DND-41 (cell line): ENCODE measurements around the gene CYTL1.

ENCODE experiments used
- ATAC-seq: fragments of 200-7000 bp; cut with Tn5 transposase; 3 replicates; pipeline ENCODE4 v1.9.1; 2021; ENCODE audit warnings: low read depth; ENCODE audit not compliant: insufficient read depth
- DNase-seq: peaks from one replicate; pipeline ENCODE4 v3.0.0-alpha.2; 2020
- H2AFZ ChIP-seq: 2 replicates; pipeline ENCODE4 v1.6.0; 2012; ENCODE audit warnings: low read depth, low read length
- H3K27ac ChIP-seq: 2 replicates; pipeline ENCODE4 v1.5.1; 2012; ENCODE audit warnings: low read length, inconsistent platforms
- H3K27me3 ChIP-seq: fragments of 200-600 bp; sonication (generic); 2 replicates; pipeline ENCODE4 v1.6.0; 2012; ENCODE audit warnings: low read length, mild to moderate bottlenecking, inconsistent platforms; ENCODE audit not compliant: insufficient read depth, poor library complexity
- H3K36me3 ChIP-seq: 2 replicates; pipeline ENCODE4 v1.5.1; 2012; ENCODE audit warnings: low read length, inconsistent platforms; ENCODE audit not compliant: insufficient read depth
- H3K4me1 ChIP-seq: 2 replicates; pipeline ENCODE4 v1.5.1; 2012; ENCODE audit warnings: mild to moderate bottlenecking, low read length; ENCODE audit not compliant: insufficient read depth
- H3K4me2 ChIP-seq: 2 replicates; pipeline ENCODE4 v1.6.0; 2012; ENCODE audit warnings: mild to moderate bottlenecking, moderate library complexity, low read length, inconsistent platforms; ENCODE audit not compliant: insufficient read depth
- H3K4me3 ChIP-seq, 2 experiments: fragments of 200-600 bp in 1 of 2; shearing (Covaris generic) in 1 of 2; 2 replicates each; pipeline ENCODE4 v1.5.1; 2012 to 2016; ENCODE audit warnings: inconsistent platforms in 2 of 2, low read length in 2 of 2, mild to moderate bottlenecking in 2 of 2, low read depth in 1 of 2, moderate library complexity in 1 of 2
- H3K79me2 ChIP-seq: 2 replicates; pipeline ENCODE4 v1.6.0; 2012; ENCODE audit warnings: low read length, inconsistent platforms; ENCODE audit not compliant: insufficient read depth
- H3K9ac ChIP-seq: 2 replicates; pipeline ENCODE4 v1.6.0; 2012; ENCODE audit warnings: low read depth, mild to moderate bottlenecking, inconsistent platforms, low read length, moderate library complexity
- H3K9me3 ChIP-seq: 2 replicates; pipeline ENCODE4 v1.5.1; 2012; ENCODE audit warnings: low read length, moderate library complexity, mild to moderate bottlenecking, inconsistent platforms; ENCODE audit not compliant: insufficient read depth, severe bottlenecking
- H4K20me1 ChIP-seq: 2 replicates; pipeline ENCODE4 v1.6.0; 2012; ENCODE audit warnings: low read length; ENCODE audit not compliant: insufficient read depth
- EZH2 ChIP-seq: IDR thresholded peaks from 3 replicates; pipeline ENCODE4 v1.6.1; 2012; ENCODE audit warnings: borderline replicate concordance, low read depth, mild to moderate bottlenecking, moderate library complexity, low read length, inconsistent platforms; ENCODE audit not compliant: severe bottlenecking
- TF ChIP-seq, protein P1 (sequence below): IDR thresholded peaks from 2 replicates; pipeline ENCODE4 v1.5.1; 2012; ENCODE audit warnings: borderline replicate concordance, low read length, moderate library complexity, mild to moderate bottlenecking; ENCODE audit not compliant: poor library complexity, severe bottlenecking; ENCODE audit errors: extremely low read depth

Gene CYTL1

DNA sequence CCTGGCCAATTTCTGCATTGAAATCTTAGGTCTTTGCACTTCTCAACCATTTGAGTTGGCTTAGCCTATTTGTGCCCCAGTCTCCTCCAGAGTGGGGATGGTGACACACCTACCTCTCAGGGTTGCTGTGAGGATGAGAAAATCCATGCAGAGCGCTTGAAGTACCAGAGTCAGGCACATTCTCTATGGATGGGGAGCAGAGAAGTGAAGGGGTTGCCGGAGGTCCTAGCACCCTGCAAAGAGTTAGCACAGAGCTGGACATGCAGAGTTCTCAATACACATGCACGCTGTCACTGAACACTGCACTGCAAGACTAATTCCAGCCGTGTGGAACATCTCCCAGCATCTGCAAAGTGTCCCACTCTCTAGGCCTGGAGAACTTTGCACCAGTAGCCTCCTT, 29.5 kb upstream of the CYTL1 start:
- Histone ChIP-seq H3K79me2 (peaks cover 20% of the 10 kb centered on the region), H3K4me2 (no peak overlapping the region), H2AFZ (no peak overlapping the region), H3K27me3 (peaks cover 4% of the 10 kb centered on the region), H3K9me3 (no peaks in the 10 kb centered on the region), H3K27ac (no peak overlapping the region; the same call in 1 of the 2 replicates), H3K36me3 (no peaks in the 10 kb centered on the region), H3K4me3 (no peak overlapping the region), H3K9ac (no peak overlapping the region), H3K4me1 (peaks cover 56% of the 10 kb centered on the region), H4K20me1 (peaks cover 6% of the 10 kb centered on the region; the same call in 1 of the 2 replicates)
- no peak for ATAC-seq
- DNase-seq: no peak
- TF ChIP-seq, protein P1, sequence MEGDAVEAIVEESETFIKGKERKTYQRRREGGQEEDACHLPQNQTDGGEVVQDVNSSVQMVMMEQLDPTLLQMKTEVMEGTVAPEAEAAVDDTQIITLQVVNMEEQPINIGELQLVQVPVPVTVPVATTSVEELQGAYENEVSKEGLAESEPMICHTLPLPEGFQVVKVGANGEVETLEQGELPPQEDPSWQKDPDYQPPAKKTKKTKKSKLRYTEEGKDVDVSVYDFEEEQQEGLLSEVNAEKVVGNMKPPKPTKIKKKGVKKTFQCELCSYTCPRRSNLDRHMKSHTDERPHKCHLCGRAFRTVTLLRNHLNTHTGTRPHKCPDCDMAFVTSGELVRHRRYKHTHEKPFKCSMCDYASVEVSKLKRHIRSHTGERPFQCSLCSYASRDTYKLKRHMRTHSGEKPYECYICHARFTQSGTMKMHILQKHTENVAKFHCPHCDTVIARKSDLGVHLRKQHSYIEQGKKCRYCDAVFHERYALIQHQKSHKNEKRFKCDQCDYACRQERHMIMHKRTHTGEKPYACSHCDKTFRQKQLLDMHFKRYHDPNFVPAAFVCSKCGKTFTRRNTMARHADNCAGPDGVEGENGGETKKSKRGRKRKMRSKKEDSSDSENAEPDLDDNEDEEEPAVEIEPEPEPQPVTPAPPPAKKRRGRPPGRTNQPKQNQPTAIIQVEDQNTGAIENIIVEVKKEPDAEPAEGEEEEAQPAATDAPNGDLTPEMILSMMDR: no peak
- no peak for TF ChIP-seq EZH2

DNA sequence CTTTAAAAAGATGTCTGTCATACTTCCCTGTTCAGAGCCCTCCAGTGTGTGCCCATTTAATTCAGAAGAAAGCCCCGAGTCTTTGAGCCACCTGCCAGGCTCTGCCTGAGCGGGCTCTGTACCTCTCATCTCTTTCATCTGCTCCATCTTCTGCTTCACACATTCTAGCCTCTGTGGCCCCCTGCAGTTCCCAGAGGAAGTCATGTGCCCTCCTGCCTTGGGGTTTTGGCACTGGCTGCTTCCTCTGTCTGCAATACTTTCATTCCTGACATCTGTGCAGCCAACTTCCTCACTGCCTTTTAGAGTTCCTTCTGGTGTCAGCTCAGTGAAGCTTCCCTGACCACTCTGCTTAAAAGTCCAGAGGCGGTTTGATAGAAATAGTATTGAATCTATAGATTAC, 25.8 kb upstream of the CYTL1 start:
- Histone ChIP-seq H3K4me1 (peaks cover 30% of the 10 kb centered on the region), H2AFZ (peak overlapping the region; percentile 11; the same call in 1 of the 2 replicates), H3K4me2 (peak overlapping the region; percentile 40), H3K27me3 (no peaks in the 10 kb centered on the region), H3K36me3 (no peaks in the 10 kb centered on the region), H3K27ac (peak overlapping the region; percentile 76), H4K20me1 (no peaks in the 10 kb centered on the region), H3K9ac (peak overlapping the region; percentile 28), H3K79me2 (no peaks in the 10 kb centered on the region), H3K9me3 (no peaks in the 10 kb centered on the region), H3K4me3 (peak overlapping the region in 1 of 2 experiments; percentile 28; a peak in 2 of 4 replicates)
- ATAC-seq (peak; percentile 97), DNase-seq (peak; percentile 78)
- TF ChIP-seq, protein P1: peak; percentile 56
- TF ChIP-seq EZH2: no peak

DNA sequence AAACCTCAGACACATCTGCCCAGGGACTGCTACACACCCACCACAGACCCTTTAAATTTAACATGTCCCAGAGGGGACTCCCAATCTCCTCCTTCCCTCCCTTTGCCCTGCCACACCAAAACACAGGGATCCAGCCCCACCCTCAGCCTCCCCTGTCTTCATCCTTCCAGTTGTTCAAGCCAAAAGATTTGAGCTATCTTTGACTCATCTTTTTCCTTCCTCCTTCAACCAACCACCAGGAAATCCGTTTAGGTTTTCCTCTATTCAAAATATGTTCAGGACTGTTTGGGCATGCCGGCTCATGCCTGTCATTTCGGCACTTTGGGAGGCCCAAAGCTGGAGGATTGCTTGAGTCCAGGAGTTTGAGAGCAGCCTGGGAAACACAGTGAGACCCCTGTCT, 25.1 kb upstream of the CYTL1 start:
- H3K79me2 ChIP-seq: no peaks in the 10 kb centered on the region
- DNase-seq: no peak
- no peaks in the 10 kb centered on the region for H4K20me1 ChIP-seq
- ATAC-seq: no peak
- H2AFZ ChIP-seq: peak overlapping the region; percentile 11; the same call in 1 of the 2 replicates
- peak overlapping the region; percentile 28 for H3K9ac ChIP-seq
- peak overlapping the region; percentile 76 for H3K27ac ChIP-seq
- H3K4me3 ChIP-seq: no peak overlapping the region
- peak overlapping the region; percentile 40 for H3K4me2 ChIP-seq
- peaks cover 27% of the 10 kb centered on the region for H3K4me1 ChIP-seq
- H3K9me3 ChIP-seq: no peaks in the 10 kb centered on the region
- H3K36me3 ChIP-seq: no peaks in the 10 kb centered on the region
- no peaks in the 10 kb centered on the region for H3K27me3 ChIP-seq
- TF ChIP-seq, protein P1: no peak
- no peak for TF ChIP-seq EZH2
